HCT116 (cell line): ENCODE results near the gene ZCCHC3. TPM values are rescaled to one million over a fixed set of nuclear protein-coding genes. Genes with fewer than 3 reads are reported as not detected.
A peak's percentile ranks its signal among the peaks of the same experiment; 100 is the strongest.

ENCODE experiments used
- ATAC-seq: fragments of 200-7000 bp; cut with Tn5 transposase; 2 replicates; pipeline ENCODE4 v1.9.1; 2020; ENCODE audit warnings: mild to moderate bottlenecking, moderate library complexity
- BruUV-seq: library from RNA; stranded (reverse); fragments of 400-500 nt; replicated peaks from 2 replicates; lab custom pipeline; 2021; lab: Mats Ljungman, UMichigan
- CTCF ChIA-PET: fragments of 300-600 bp; sonication (Branson Sonifier 250); formaldehyde crosslinking; loops from one replicate; lab custom pipeline; 2021; ENCODE audit warnings: antibody characterized with exemption; lab: Charles Lee
- POLR2A ChIA-PET: fragments of 300-600, 350-600 bp; sonication (Branson Sonifier 250); formaldehyde crosslinking; loops from one replicate; lab custom pipeline; 2021; ENCODE audit warnings: antibody characterized with exemption; lab: Charles Lee
- RAD21 ChIA-PET, 2 experiments: fragments of 300-600 bp; sonication (Branson Sonifier 250); formaldehyde crosslinking; loops; one replicate each; lab custom pipeline; 2023; ENCODE audit warnings: low total read pairs in 2 of 2; ENCODE audit not compliant: uncharacterized antibody in 2 of 2, unreplicated experiment in 2 of 2, low non-redundant PET in 1 of 2; lab: Charles Lee
- DNase-seq: peaks from one replicate; pipeline ENCODE4 v3.0.0-alpha.2; 2010; ENCODE audit warnings: low read depth, low spot score
- H2AFZ ChIP-seq: fragments of 200-600 bp; shearing (Covaris generic), sonication (generic); 2 replicates; pipeline ENCODE4 v1.6.1; 2017; ENCODE audit warnings: low read depth, mixed run types, mixed read lengths, antibody characterized with exemption, low read length; ENCODE audit not compliant: poor library complexity, severe bottlenecking
- H3K27ac ChIP-seq: 2 replicates; pipeline ENCODE4 v1.5.1; 2012; ENCODE audit warnings: low read depth, low read length
- H3K27me3 ChIP-seq: fragments of 200-600 bp; sonication (generic); 2 replicates; pipeline ENCODE4 v1.6.1; 2016; ENCODE audit warnings: mixed run types, low read length, mixed read lengths; ENCODE audit not compliant: insufficient read depth
- H3K36me3 ChIP-seq, 2 experiments: fragments of 200-500 bp in 1 of 2; fragments of 200-600 bp in 1 of 2; sonication (Bioruptor generic) in 1 of 2; sonication (generic) in 1 of 2; 2 replicates each; pipeline versions ENCODE4 v1.5.1 to v1.6.1; 2014 to 2016; ENCODE audit warnings: low read length in 2 of 2, inconsistent platforms in 1 of 2, mixed read lengths in 1 of 2, mixed run types in 1 of 2; ENCODE audit not compliant: insufficient read depth in 2 of 2, control insufficient read depth in 1 of 2
- H3K4me1 ChIP-seq, 2 experiments: fragments of 200-600 bp in 1 of 2; sonication (generic) in 1 of 2; 2 replicates each; pipeline versions ENCODE4 v1.5.1 to v1.6.1; 2012 to 2017; ENCODE audit warnings: low read length in 2 of 2, inconsistent platforms in 1 of 2, mild to moderate bottlenecking in 1 of 2, mixed read lengths in 1 of 2, mixed run types in 1 of 2, moderate library complexity in 1 of 2; ENCODE audit not compliant: insufficient read depth in 2 of 2, control insufficient read depth in 1 of 2
- H3K4me2 ChIP-seq: fragments of 200-600 bp; sonication (generic); 2 replicates; pipeline ENCODE4 v1.6.1; 2017; ENCODE audit warnings: mixed run types, low read length, mixed read lengths
- H3K4me3 ChIP-seq, 2 experiments: fragments of 200-600 bp in 1 of 2; sonication (generic) in 1 of 2; replicated peaks in 1 of 2; 2 replicates each; pipeline ENCODE4 v1.5.1; 2011 to 2016; ENCODE audit warnings: low read length in 2 of 2, control low read depth in 1 of 2, low read depth in 1 of 2, mild to moderate bottlenecking in 1 of 2, mixed read lengths in 1 of 2, mixed run types in 1 of 2
- H3K79me2 ChIP-seq: fragments of 200-600 bp; sonication (generic); 2 replicates; pipeline ENCODE4 v1.6.1; 2017; ENCODE audit warnings: mild to moderate bottlenecking, mixed run types, low read length, moderate library complexity, mixed read lengths; ENCODE audit not compliant: insufficient read depth
- H3K9ac ChIP-seq: fragments of 200-600 bp; sonication (generic); 2 replicates; pipeline ENCODE4 v1.6.1; 2016; ENCODE audit warnings: low read length, mixed read lengths
- H3K9me2 ChIP-seq: fragments of 200-600 bp; sonication (generic), shearing (Covaris generic); 2 replicates; pipeline ENCODE4 v1.6.1; 2017; ENCODE audit warnings: mixed run types, mild to moderate bottlenecking, moderate library complexity; ENCODE audit not compliant: insufficient read depth
- H3K9me3 ChIP-seq, 2 experiments: fragments of 200-500 bp in 1 of 2; fragments of 200-600 bp in 1 of 2; sonication (Bioruptor generic) in 1 of 2; sonication (generic) in 1 of 2; 2 replicates each; pipeline ENCODE4 v1.6.1; 2014 to 2017; ENCODE audit warnings: low read length in 2 of 2, mixed read lengths in 2 of 2, inconsistent platforms in 1 of 2, low read depth in 1 of 2, mild to moderate bottlenecking in 1 of 2, mixed run types in 1 of 2, moderate library complexity in 1 of 2; ENCODE audit not compliant: control insufficient read depth in 1 of 2, insufficient read depth in 1 of 2
- H4K20me1 ChIP-seq: fragments of 200-600 bp; sonication (generic), shearing (Covaris generic); 2 replicates; pipeline ENCODE4 v1.6.1; 2017; ENCODE audit warnings: mixed run types, mild to moderate bottlenecking, moderate library complexity; ENCODE audit not compliant: insufficient read depth
- CBX3 ChIP-seq: IDR thresholded peaks from 2 replicates; pipeline ENCODE4 v1.6.1; 2012; ENCODE audit warnings: low read depth
- JUND ChIP-seq: IDR thresholded peaks from 2 replicates; pipeline ENCODE4 v1.6.1; 2012
- MAX ChIP-seq: IDR thresholded peaks from 2 replicates; pipeline ENCODE4 v1.6.1; 2012
- POLR2A ChIP-seq: IDR thresholded peaks from 2 replicates; pipeline ENCODE4 v1.7.0; 2011; ENCODE audit warnings: borderline replicate concordance; ENCODE audit not compliant: insufficient read depth, insufficient read length; ENCODE audit errors: extremely low read depth
- POLR2AphosphoS5 ChIP-seq: IDR thresholded peaks from 2 replicates; pipeline ENCODE4 v1.6.1; 2011; ENCODE audit warnings: mild to moderate bottlenecking, low read depth, low read length, moderate library complexity
- ZFX ChIP-seq: fragments of 450-650 bp; IDR thresholded peaks from 2 replicates; pipeline ENCODE4 v1.6.1; 2017
- intact Hi-C: fragments of 100-400 bp; cut with micrococcal nuclease; formaldehyde crosslinking; loops from 2 replicates; pipeline ENCODE4 v1.10.0; 2022
- total RNA-seq: library from RNA; stranded (reverse); gene quantifications from one replicate; pipeline ENCODE4 v1.2.1, GENCODE V29; 2021; ENCODE audit not compliant: unreplicated experiment

ZCCHC3 gene
- total RNA-seq, 1 experiment from 2014 or later: 19.3 TPM

GRCh38 chr20:347640-348484 is 50.5 kb downstream of the ZCCHC3 start:
- intact Hi-C loops: no loop called here

More at GRCh38 chr20:347640-348484, 50.5 kb downstream of the ZCCHC3 start:
- ChIA-PET RAD21 (interaction anchor here in 1 of 2 experiments (1.0 kb wide), 1 partner anchor 17 kb away, joined by 3 read pairs; no protein-coding TSS in a partner anchor), POLR2A (interaction anchor here (0.6 to 1.4 kb wide), 11 partner anchors 8 to 35 kb away, joined by 3 to 8 read pairs (median 4); partner anchors contain the start of genes SOX12 and TRIB3), CTCF (interaction anchor here (0.7 to 1.1 kb wide), 4 partner anchors 14 to 298 kb away, joined by 3 to 5 read pairs (median 4); no protein-coding TSS in a partner anchor)
- Histone ChIP-seq H3K9ac (peak overlapping the region; percentile 71), H3K4me3 (peak overlapping the region; percentile 64 to 80), H2AFZ (peak overlapping the region; percentile 40), H3K27me3 (no peaks in the 10 kb centered on the region), H3K79me2 (no peaks in the 10 kb centered on the region), H3K4me1 (peaks cover 9 to 24% of the 10 kb centered on the region in 2 experiments), H3K27ac (peak overlapping the region; percentile 72), H3K9me2 (no peaks in the 10 kb centered on the region), H3K4me2 (peak overlapping the region; percentile 95), H4K20me1 (no peaks in the 10 kb centered on the region), H3K9me3 (peaks cover 0 to 8% of the 10 kb centered on the region in 2 experiments; a peak in 2 of 4 replicates), H3K36me3 (no peaks in the 10 kb centered on the region)
- DNase-seq (no peak), ATAC-seq (peak; percentile 91)
- TSS peak; percentile 34 for BruUV-seq
- TF ChIP-seq JUND: no peak
- peak; percentile 67; the same call in 1 of the 2 replicates for TF ChIP-seq CBX3
- peak; percentile 70 for TF ChIP-seq POLR2A
- peak; percentile 69 for TF ChIP-seq POLR2AphosphoS5
- peak; percentile 51; the same call in 1 of the 2 replicates for TF ChIP-seq ZFX
- peak; percentile 62; the same call in 1 of the 2 replicates for TF ChIP-seq MAX
